GM21737 (cell line): ENCODE measurements around the gene GON7.
"Not testable (repeated sequence)": the region's sequence is repeated elsewhere in the genome, so short reads cannot be mapped to it uniquely, and the experiment has no call there.

Experiments used
- ATAC-seq: cut with Tn5 transposase; IDR thresholded peaks from one replicate; pipeline ENCODE4 v1.9.1; 2021; ENCODE audit warnings: mild to moderate bottlenecking, moderate library complexity; ENCODE audit not compliant: unreplicated experiment

The GON7 gene

GRCh38 chr14:93159625-93160352, 47.1 kb downstream of the GON7 start:
- ATAC-seq: not testable (repeated sequence)

GRCh38 chr14:93158349-93158748, 48.5 kb downstream of the GON7 start:
- not testable (repeated sequence) for ATAC-seq

- ATAC-seq: no peak
Measured at GRCh38 chr14:93156693-93157369, 50.0 kb downstream of the GON7 start.

GRCh38 chr14:93155667-93156066, 51.2 kb downstream of the GON7 start:
- no peak for ATAC-seq

- no peak for ATAC-seq
Measured at GRCh38 chr14:93153121-93153520, 53.7 kb downstream of the GON7 start.
